Esophagus mucosa (tissue), 1 donor: ENCODE data around the gene SLC9A5. TPM values are rescaled to one million over a fixed set of nuclear protein-coding genes. Genes with fewer than 3 reads are reported as not detected.

ENCODE experiments used
- ATAC-seq: fragments of 200-7000 bp; cut with Tn5 transposase; one replicate; pipeline ENCODE4 v1.9.1; 2020
- total RNA-seq: library from RNA; stranded (reverse); gene quantifications from one replicate; pipeline ENCODE4 v1.2.4, GENCODE V29; 2023
- donor health status: DM: yes; HTN: yes; CAD: no.

SLC9A5 gene
- total RNA-seq, 1 donor from 2014 or later, result 0.08 TPM

- ATAC-seq, result no peak
Observed at GRCh38 chr16:67312719-67313118, 63.9 kb downstream of the SLC9A5 start.

DNA sequence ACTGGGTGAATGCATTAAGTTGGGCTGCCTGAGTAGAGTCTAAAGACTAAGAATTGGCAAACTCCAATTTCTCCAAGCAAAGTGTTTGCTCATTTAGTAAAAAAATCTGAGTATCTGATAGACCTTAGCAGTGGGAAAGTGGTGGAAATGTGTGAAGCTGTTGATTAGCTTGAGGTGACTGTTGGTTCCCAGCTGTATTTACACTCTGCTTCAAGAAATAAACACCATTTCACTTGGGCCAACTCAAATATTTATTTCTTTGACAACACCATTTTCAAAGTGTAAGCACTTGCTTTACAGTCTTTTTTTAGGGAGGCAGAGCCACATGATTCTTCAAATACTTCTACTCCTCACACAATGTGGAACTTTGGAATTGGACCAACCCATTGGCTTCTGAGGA is 69.1 kb downstream of the SLC9A5 start:
- no peak for ATAC-seq

Other genes starting within 250 kb of the SLC9A5 start
- 40.4 TPM for gene CBFB, start 219.8 kb upstream of the SLC9A5 start, total RNA-seq
- gene PHAF1, start 139.0 kb upstream of the SLC9A5 start, total RNA-seq, result 12.1 TPM
- gene B3GNT9, start 98.0 kb upstream of the SLC9A5 start, total RNA-seq, result 3.7 TPM
- gene TRADD, start 89.1 kb upstream of the SLC9A5 start, total RNA-seq, result 18.0 TPM
- gene FBXL8, start 89.0 kb upstream of the SLC9A5 start, total RNA-seq, result 5.5 TPM
- gene HSF4, start 84.2 kb upstream of the SLC9A5 start, total RNA-seq, result 10.9 TPM
- 23.3 TPM for gene NOL3, start 78.4 kb upstream of the SLC9A5 start, total RNA-seq
- gene MATCAP1, start 65.0 kb upstream of the SLC9A5 start, total RNA-seq, result 7.8 TPM
- 1.4 TPM for gene EXOC3L1, start 58.8 kb upstream of the SLC9A5 start, total RNA-seq
- gene E2F4, start 56.8 kb upstream of the SLC9A5 start, total RNA-seq, result 36.6 TPM
- 26.3 TPM for gene ELMO3, start 49.8 kb upstream of the SLC9A5 start, total RNA-seq
- 25.3 TPM for gene TMEM208, start 21.8 kb upstream of the SLC9A5 start, total RNA-seq
- 7.4 TPM for gene FHOD1, start 1.5 kb upstream of the SLC9A5 start, total RNA-seq
- 4.9 TPM for gene PLEKHG4, start 30.6 kb downstream of the SLC9A5 start, total RNA-seq
- not detected for gene KCTD19, start 77.8 kb downstream of the SLC9A5 start, total RNA-seq
- gene LRRC36, start 77.8 kb downstream of the SLC9A5 start, total RNA-seq, result not detected
- gene TPPP3, start 144.5 kb downstream of the SLC9A5 start, total RNA-seq, result 3.7 TPM
- gene ZDHHC1, start 167.5 kb downstream of the SLC9A5 start, total RNA-seq, result 3.8 TPM
- gene HSD11B2, start 182.1 kb downstream of the SLC9A5 start, total RNA-seq, result 6.6 TPM
- gene ATP6V0D1, start 232.2 kb downstream of the SLC9A5 start, total RNA-seq, result 80.9 TPM
- gene AGRP, start 234.6 kb downstream of the SLC9A5 start, total RNA-seq, result not detected